Cardiac septum (tissue), 1 donor: ENCODE data around the gene WBP2NL. TPM values are rescaled to one million over a fixed set of nuclear protein-coding genes. Genes with fewer than 3 reads are reported as not detected.
A peak's percentile ranks its signal among the peaks of the same experiment; 100 is the strongest.

Source experiments
- DNase-seq: peaks from one replicate; pipeline ENCODE4 v3.0.0-alpha.2; 2020; ENCODE audit warnings: low spot score
- intact Hi-C: fragments of 100-400 bp; cut with DNase I; formaldehyde crosslinking; loops from one replicate; pipeline ENCODE4 v1.14.0; 2022
- total RNA-seq: library from RNA; stranded (reverse); fragmentation: NEBNext Ultra II Directional; extraction: Animal tissue kit (Norgen Biotek cat#: 25700); gene quantifications from one replicate; pipeline ENCODE4 v1.2.1, GENCODE V29; 2021
- donor health status: DM: no; HTN: no; CAD: no.

The WBP2NL gene
- total RNA-seq, 1 donor from 2014 or later, result 0.73 TPM

- no peak for DNase-seq
- intact Hi-C loops, result no loop called here
Observed at GRCh38 chr22:42021571-42021970, 23.0 kb downstream of the WBP2NL start.

- no peak for DNase-seq
- intact Hi-C loops, result no loop called here
Observed at GRCh38 chr22:42022162-42022847, 23.7 kb downstream of the WBP2NL start.

DNA sequence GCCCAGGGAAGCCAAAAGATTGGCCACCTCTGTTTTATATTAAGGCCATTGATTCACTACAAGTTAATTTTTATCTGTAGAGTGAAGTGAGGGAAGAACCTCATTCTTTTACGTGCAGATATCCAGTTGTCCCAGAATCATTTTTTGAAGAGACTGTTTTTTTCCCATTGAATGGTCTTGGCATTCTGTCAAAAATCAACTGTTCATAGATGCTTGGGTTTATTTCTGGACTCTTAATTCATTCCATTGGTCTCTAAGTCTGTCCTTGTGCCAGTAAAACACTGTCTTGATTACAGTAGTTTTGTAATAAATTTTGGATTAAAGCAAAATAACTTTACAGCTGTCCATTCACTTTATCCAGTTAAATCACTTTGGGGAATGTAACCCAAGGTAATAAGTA is 26.8 kb downstream of the WBP2NL start:
- DNase-seq, result no peak
- intact Hi-C loops, result no loop called here

GRCh38 chr22:42026705-42027104 is 28.1 kb downstream of the WBP2NL start:
- intact Hi-C loops, result no loop called here
- no peak for DNase-seq

GRCh38 chr22:42033263-42034181 is 34.9 kb downstream of the WBP2NL start:
- intact Hi-C loops, result no loop called here
- no peak for DNase-seq

DNA sequence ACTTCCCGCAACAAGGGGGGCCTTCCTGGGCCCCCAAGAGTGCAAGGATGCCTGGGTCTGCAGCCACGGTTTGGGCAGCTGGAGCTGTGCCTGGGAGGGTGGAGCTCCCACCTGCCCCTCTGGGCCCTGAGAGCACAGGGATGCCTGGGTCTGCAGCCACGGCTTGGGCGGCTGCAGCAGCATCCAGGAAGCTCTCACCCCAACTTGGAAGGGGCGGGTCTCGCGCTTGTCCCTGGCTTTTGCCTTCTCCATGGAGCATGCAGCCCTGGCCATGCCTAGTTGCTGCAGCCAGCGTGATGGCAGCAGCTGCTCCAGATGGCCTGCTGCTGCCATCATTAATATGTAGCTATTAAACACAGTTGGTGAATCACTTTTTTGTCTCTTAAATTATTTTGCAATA is 36.7 kb downstream of the WBP2NL start:
- no peak for DNase-seq
- intact Hi-C loops, result no loop called here

DNA sequence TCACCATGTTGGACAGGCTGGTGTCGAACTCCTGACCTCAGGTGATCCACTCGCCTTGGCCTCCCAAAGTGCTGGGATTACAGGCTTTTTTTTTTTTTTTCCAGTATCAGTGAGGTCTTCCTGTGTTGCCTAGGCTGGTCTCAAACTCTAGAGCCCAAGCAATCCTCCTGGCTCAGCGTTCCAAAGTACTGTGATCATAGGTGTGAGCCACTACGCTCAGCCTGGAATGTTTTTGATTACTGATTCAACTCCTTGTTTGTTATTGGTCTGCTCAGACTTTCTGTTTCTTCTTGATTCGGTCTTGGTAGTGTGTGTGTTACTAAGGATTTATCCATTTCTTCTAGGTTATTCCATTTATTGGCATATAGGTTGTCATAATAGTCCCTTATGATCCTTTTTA is 40.7 kb downstream of the WBP2NL start:
- DNase-seq, result no peak
- intact Hi-C loops, result no loop called here

GRCh38 chr22:42041784-42042183 is 43.2 kb downstream of the WBP2NL start:
- intact Hi-C loops, result no loop called here
- no peak for DNase-seq

GRCh38 chr22:42050641-42051180 is 52.1 kb downstream of the WBP2NL start:
- no peak for DNase-seq
- intact Hi-C loops, result no loop called here

GRCh38 chr22:42052765-42053164 is 54.2 kb downstream of the WBP2NL start:
- intact Hi-C loops, result no loop called here
- no peak for DNase-seq

GRCh38 chr22:42056757-42057511 is 58.3 kb downstream of the WBP2NL start:
- no peak for DNase-seq
- intact Hi-C loops, result no loop called here

- intact Hi-C loops, result no loop called here
- no peak for DNase-seq
Observed at GRCh38 chr22:42060489-42060888, 61.9 kb downstream of the WBP2NL start.

DNA sequence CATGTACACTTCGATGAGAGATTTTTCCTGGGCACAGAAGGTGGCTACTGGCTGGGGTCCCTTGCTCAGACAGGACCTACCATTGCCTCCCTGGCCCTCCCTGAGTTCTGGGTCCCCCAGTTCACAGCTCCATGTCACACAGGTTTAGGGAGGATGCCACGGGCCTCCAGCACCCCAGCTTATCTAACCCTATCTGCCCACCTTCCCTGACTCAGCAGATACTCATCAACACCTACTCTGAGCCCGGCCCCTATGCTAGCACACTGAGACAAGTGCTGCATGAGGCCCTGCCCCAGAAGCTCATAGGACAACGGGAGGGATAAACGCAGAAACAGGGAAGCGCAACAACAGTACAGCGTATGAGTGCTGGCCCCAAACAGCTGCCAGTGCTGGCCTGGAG is 62.5 kb downstream of the WBP2NL start:
- intact Hi-C loops, result no loop called here
- no peak for DNase-seq

DNA sequence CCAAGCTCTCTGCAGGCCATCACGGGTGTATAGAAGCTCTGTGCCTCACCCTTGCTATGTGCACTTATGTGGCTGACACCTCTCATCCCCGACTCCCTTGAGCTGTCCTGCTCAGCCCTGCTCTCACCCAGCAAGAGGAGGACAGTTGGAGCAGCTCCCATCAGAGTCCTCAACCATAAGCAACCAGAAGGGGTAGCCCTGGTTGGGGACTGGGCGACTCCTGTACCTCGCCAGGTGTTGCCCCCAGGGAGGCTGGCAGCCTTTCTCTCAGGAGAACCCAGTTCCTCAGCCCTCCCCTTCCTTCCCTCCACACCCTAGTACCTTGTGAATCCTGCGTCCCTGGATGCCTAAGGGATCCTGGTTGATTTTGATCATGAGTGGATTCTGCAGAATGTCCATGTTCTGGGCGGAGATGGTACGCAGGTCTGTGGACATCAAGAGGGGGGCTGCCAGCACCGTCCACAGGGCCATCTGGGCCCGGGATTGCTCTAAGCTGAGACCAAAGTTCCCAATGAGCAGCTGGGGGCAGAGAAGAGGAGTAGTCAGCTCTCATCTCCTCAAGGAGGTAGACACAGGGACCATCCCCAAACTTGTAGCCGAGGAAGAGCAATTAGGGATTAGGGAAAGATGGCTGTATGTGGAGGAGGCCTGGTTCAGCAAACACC is 64.0 kb downstream of the WBP2NL start:
- intact Hi-C loops, result no loop called here
- DNase-seq, result no peak

- intact Hi-C loops, result no loop called here
- no peak for DNase-seq
Observed at GRCh38 chr22:42064629-42065028, 66.0 kb downstream of the WBP2NL start.

- intact Hi-C loops, result no loop called here
- peak; percentile 58 for DNase-seq
Observed at GRCh38 chr22:42065438-42066125, 67.0 kb downstream of the WBP2NL start.

DNA sequence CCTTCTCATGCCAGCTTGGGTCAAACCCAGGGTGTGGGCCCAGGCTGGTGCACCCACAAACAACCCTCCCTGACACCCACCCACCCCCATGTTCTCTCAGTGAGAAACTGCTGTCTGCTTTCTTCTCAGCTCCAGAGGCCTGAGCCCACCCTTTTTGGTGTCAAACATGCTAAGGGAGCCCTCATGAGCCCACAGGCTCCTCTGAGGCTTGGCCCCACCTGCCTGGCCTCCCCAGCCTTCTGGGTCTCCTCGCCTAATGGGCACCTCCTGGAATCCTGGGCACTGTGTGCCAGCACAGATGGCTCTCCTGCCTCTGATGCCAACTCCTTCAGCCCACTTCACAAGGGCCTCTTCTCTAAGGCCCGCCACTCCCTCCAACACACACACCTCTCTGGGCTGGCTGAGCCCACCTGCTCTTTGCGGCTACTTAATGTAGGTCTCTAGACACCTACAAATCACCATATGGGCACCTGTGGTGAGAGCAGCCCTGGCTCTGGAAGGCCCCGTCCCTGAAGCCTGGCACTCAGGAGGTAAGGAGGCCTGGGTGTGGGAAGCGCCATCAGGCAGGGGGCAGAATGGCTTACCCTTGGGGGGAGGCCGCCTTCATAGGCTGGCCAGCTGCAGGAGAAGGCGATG is 67.7 kb downstream of the WBP2NL start:
- intact Hi-C loops, result no loop called here
- DNase-seq, result peak; percentile 59

GRCh38 chr22:42066937-42067336 is 68.3 kb downstream of the WBP2NL start:
- intact Hi-C loops, result no loop called here
- DNase-seq, result peak; percentile 70
